ENCODE results near the gene FOXN1.

FOXN1 gene

GRCh38 chr17:28527859-28528258 is 21.7 kb downstream of the FOXN1 start:
- DNase-seq: no peak

- no peak for DNase-seq
Observed at GRCh38 chr17:28528327-28529012, 22.3 kb downstream of the FOXN1 start.

- no peak for DNase-seq
Observed at GRCh38 chr17:28529013-28529400, 22.9 kb downstream of the FOXN1 start.

- DNase-seq: no peak
Observed at GRCh38 chr17:28530250-28530649, 24.1 kb downstream of the FOXN1 start.

- DNase-seq: no peak
Observed at GRCh38 chr17:28530926-28531325, 24.8 kb downstream of the FOXN1 start.

GRCh38 chr17:28532050-28532960 is 26.2 kb downstream of the FOXN1 start:
- DNase-seq: no peak

GRCh38 chr17:28533091-28533807 is 27.1 kb downstream of the FOXN1 start:
- DNase-seq: no peak

GRCh38 chr17:28534740-28535375 is 28.7 kb downstream of the FOXN1 start:
- no peak for DNase-seq

GRCh38 chr17:28536532-28537218 is 30.5 kb downstream of the FOXN1 start:
- DNase-seq: no peak

- no peak for DNase-seq
Observed at GRCh38 chr17:28537219-28537610, 31.1 kb downstream of the FOXN1 start.

- DNase-seq: no peak
Observed at GRCh38 chr17:28538296-28538895, 32.2 kb downstream of the FOXN1 start.

- DNase-seq: no peak
Observed at GRCh38 chr17:28540231-28540630, 34.1 kb downstream of the FOXN1 start.

GRCh38 chr17:28541439-28541838 is 35.3 kb downstream of the FOXN1 start:
- no peak for DNase-seq

- no peak for DNase-seq
Observed at GRCh38 chr17:28544402-28545140, 38.4 kb downstream of the FOXN1 start.

GRCh38 chr17:28545141-28545503 is 39.0 kb downstream of the FOXN1 start:
- no peak for DNase-seq

GRCh38 chr17:28545787-28546415 is 39.8 kb downstream of the FOXN1 start:
- DNase-seq: no peak

GRCh38 chr17:28547096-28547622 is 41.0 kb downstream of the FOXN1 start:
- DNase-seq: no peak

- DNase-seq: peak; percentile 91
Observed at GRCh38 chr17:28547623-28548416, 41.7 kb downstream of the FOXN1 start.

GRCh38 chr17:28548417-28549130 is 42.4 kb downstream of the FOXN1 start:
- DNase-seq: no peak
